HG03175 (cell line): Measurements from ENCODE around the gene KRTAP16-1.
"Not testable (repeated sequence)": the region's sequence is repeated elsewhere in the genome, so short reads cannot be mapped to it uniquely, and the experiment has no call there.

Source experiments
- ATAC-seq: cut with Tn5 transposase; IDR thresholded peaks from one replicate; pipeline ENCODE4 v1.9.1; 2021; ENCODE audit warnings: mild to moderate bottlenecking, moderate library complexity; ENCODE audit not compliant: unreplicated experiment

The KRTAP16-1 gene, protein sequence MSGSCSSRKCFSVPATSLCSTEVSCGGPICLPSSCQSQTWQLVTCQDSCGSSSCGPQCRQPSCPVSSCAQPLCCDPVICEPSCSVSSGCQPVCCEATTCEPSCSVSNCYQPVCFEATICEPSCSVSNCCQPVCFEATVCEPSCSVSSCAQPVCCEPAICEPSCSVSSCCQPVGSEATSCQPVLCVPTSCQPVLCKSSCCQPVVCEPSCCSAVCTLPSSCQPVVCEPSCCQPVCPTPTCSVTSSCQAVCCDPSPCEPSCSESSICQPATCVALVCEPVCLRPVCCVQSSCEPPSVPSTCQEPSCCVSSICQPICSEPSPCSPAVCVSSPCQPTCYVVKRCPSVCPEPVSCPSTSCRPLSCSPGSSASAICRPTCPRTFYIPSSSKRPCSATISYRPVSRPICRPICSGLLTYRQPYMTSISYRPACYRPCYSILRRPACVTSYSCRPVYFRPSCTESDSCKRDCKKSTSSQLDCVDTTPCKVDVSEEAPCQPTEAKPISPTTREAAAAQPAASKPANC

DNA sequence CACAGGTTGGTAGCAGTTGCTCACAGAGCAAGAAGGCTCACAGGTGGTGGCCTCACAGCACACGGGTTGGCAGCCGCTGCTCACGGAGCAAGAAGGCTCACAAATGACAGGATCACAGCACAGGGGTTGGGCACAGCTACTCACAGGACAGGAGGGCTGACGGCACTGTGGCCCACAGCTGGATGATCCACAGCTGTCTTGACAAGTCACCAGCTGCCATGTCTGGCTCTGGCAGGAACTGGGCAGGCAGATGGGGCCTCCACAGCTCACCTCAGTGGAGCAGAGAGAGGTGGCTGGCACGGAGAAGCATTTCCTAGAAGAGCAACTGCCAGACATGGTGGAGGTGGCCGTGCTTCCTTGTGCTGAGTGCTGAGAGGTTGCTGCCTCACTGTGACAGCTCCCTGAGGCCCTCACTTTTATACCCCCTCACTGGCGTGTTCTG, at the start of gene KRTAP16-1:
Gene KRTAP16-1, minus strand, starts transcription at position 392 of the 442 bp plus-strand sequence. Its CDS starts 56 bp downstream, at position 336.
- ATAC-seq, result peak; percentile 29

DNA sequence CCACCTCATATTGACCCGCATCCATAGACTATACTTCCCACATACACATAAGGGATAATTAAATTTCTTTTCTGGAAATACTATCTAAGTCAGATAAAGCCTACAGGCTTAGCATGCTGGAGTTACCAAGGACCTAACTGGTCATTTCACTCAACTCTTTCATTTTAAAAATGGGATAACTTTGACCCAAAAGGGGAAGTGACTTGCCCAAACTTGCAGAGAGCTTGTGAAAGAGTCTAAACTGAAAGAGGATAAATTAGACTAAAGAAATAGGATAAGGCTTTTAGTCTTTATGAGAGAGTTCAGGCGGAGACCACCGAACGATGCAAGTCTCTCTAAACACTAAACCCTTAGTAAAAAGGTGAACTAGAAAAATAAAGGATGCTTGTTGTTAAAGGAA, 45.4 kb upstream of the KRTAP16-1 start:
- no peak for ATAC-seq

DNA sequence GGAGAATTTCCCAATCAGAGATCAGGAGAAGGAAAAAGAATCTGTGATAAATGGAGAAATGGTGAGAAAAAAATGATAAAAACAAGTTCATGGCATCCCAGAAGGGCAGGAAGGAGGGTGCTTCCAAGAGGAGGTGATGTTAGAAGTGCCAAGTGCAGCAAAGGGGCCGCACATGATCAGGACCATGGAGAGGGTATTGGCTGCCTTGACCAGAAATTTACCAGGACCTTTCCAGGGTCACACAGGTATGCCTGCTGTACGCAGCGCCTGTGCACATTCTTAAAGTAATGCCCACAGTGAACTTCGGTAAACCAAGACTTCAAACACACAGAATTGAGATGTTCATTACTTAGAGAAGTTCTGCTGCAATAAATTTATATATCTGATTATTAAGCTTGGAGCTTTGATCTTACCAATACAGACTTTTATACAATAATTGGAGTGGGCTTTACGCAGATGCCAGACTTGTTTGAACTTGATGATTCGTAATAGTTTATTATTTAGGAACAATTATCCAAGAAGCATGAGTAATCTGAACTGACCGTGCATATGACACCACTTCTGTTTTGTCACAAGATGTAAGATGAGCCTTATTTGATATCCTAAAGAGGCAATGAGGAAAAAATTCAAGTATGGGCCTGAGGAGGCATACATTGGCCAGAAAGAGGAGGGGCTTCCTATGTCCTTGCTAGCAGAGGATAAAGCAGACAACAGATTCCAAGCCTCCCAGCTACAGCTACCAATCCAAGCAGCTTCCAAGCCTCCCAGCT, 43.7 kb upstream of the KRTAP16-1 start:
- ATAC-seq, result no peak

DNA sequence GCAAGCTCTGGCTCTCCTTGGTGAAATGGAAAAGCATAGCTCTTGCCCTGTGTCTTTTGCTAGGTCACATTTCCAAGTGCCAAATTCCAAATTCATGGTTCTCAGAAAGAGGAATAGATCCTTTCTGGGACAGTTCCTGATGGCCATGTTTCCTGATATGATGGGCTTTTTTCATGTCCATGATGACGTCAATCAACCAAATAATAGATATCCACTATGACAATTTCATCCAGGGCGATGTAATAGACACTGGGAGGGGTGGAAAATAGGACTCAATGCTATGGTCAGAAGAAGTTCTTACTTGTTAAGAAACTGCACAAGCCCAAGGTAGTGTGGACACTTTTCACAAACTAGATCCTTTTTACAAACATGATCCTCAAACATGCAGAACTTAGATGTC, 42.1 kb upstream of the KRTAP16-1 start:
- ATAC-seq, result no peak

DNA sequence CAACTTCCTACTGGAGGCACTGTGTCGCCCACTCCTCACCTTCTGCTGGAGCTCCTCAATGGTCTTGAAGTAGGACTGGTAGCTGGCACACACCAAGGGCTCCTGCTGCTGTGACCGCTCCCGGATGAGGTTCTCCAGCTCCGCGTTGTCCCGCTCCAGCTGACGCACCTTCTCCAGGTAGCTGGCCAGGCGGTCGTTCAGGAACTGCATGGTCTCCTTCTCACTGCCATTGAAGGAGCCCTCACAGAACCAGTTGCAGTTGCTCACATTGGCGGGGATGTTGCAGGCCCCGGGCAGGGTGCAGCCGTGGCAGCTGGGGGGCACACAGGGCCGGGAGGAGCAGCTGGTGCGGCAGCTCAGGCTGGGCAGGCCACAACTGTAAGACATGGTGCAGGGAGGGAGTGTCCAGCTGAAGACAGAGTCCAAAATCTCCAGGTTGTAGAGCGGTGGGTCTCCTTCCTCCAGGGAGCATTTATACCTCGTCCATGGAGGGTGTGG, 41.3 kb upstream of the KRTAP16-1 start, which contains the start of gene KRT33A:
Gene KRT33A, minus strand, starts transcription at position 448 of the 498 bp plus-strand sequence. Its CDS starts 61 bp downstream, at position 387.
- ATAC-seq, result not testable (repeated sequence)

DNA sequence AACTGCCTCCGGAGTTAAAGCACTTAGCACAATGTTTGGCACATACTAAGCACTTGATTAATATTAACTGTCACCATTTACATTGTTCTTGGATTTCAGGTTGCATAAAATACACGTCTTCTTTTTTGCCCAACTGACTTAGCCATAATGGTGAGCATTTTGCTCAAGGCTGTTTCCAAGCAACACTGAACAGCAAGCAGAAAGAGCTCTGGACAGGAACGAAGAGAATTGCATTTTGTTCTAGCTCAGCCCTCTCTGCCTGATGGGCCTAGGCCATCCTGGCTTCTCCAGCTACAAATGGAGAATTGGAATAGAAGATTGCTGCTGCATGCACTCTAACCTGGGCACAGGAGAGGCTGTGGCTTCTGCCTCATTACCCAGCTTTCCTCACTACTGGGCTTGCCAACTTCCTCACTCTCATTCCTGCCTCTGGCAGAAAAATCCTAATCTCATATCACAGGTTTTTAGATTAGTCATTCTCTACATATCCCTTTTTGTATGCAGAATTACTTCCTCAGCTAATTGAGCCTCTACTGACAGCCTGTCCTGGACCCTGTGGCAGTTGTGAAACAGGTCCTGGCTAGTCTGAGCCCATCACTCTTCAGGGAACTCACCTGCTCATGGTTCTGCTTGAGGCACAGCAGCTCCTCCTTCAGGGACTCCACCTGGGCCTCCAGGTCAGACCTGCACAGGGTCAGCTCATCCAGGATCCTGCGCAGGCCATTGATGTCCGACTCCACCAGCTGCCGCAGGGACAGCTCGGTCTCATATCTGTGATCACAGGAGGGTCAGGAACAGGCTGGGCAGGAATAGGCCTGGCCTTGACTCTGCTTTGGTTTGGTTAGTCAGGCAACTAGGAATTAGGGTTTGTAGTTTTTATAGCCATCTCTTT, 39.0 kb upstream of the KRTAP16-1 start:
- no peak for ATAC-seq

DNA sequence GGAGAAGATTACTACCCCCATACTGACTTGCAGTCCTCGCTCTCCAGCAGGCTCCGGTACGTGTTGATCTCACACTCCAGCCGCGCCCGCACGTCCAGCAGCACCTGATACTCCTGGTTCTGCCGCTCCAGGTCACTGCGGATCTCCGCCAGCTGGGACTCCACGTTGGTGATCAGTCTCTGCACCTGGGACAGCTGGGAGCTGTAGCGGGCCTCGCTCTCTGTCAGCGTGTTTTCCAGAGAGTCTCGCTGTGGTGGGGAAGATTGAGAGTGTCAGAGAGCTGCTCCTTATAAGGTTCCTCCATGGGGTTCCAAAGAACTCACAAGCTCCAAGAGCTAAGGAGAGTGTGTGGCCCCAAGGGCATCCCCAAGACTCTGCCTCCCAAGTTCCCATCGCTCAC, 37.3 kb upstream of the KRTAP16-1 start:
- not testable (repeated sequence) for ATAC-seq

DNA sequence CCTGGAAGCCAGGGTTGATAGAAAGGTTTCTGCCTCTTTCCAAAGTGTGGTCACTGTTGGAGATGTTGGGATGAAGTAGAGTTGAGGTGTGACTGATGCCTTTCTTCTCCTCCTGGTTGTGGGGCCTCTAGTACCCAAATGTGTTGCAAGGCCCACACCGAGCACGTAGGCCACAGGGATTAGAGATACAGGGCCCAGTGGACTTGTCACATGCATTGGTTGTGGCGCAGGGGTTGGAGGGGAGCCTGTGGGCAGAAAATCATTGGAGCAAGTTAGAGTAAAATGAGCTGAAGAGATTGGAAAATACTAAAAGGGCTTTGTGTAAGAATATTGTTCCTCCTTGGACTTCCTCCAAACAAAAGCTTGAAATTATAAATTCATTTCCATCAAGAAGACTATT, 36.9 kb upstream of the KRTAP16-1 start:
- no peak for ATAC-seq

DNA sequence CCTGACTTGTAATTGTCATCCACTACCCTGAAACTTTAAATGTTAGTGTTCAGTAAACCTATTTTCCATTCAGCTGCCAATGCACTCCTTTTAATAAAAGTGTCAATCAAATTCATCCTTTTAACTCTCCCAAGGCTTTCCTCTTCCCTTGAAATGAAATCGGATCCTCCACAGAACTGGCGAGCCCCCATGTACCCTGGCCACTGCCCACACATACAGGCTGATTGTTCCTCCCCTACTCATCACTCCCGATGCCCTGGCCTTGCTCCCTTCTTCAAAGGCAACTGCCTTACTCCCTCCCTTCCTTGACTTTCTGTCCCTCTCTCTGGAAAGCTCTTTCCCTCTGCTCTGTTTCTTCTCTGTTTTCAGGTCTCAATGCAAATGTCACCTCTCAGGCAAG, 33.9 kb upstream of the KRTAP16-1 start:
- ATAC-seq, result no peak

DNA sequence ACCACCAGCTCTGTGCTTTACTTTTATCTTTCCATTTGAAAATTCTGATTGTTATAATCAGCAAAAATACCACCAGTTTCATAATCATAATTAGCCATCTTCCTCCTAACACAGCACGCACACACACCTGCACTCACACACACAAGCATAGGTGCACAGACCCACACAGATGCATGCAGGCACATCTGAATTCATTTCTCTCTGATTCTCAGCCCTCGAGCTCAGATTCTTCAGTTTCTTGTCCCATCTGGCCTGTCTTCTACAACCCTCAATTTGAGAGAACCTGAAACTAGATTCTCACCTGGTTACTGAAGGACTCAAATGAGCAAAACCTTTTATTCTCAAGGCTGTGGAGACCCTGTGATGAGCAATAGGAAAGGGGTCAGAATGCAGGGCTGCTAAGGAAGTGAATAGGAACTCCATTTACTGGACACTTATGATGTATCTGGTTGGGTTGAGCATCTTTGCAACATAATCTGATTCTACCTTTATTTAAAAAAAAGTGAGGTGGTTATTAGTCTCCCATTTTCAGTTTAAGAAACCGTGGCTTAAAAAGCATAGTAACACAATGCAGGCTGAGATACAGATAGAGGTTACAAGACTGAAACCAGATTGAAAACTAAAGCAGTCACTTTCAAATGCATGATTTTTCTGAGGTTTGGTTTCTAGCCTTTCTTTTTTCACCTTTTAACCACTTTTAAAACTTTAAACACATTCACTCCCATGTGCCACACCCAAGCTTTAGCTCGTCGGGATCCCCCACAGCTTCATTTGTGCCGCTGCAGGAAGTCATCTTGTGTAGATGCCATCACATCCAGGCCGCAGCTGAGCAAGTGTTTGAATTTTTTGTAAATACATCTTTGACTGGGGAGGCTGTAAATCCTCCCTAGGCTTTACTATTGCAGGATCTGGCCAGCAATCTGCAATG, 32.1 kb upstream of the KRTAP16-1 start:
- peak; percentile 50 for ATAC-seq

DNA sequence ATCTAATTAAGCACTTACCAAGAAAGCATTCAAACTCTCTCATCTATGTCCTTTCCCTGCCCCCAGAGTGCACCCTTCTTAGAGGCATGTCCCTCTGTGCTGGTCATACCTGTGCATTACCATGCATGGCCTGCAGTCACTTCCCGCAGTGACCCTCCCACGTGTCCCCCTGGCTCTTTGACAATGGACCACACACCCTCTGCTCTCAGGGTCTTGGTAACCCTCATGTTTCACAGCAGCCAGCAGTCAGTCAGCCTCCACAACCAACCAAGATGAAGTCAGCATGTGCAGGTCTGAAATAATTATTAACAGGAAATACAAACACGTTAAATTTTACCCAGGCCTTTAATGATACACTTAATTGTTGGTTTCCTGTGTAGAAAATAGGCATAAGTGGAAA, 31.4 kb upstream of the KRTAP16-1 start:
- ATAC-seq, result peak; percentile 35

DNA sequence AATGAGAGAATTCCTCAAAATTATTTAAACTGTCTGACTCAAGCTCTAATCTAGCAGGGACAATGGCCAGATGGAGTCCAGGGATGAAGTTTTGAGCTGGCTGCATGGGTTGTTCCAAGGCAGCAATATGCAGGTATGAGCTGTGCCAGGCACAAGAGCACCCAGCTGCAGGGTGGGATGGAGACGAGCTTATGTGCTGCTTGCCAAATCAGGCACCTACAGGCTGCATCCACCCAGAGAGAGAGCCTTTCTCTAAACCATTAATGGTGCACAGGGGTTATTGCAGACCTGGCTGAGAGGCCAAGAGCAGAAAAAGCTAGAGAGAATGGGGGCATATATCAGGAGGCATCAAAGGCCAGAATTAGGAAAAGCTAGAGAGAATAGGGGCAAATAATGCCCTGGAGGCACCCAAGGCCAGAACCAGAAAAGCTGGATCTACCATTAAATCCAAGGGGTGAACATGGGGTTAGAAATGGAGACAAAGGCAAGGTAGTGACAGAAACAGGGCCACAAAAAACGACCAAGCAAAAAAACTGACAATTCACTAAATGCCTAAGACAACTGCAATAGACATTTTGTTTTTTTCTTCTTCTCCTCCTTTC, 30.6 kb upstream of the KRTAP16-1 start:
- no peak for ATAC-seq

DNA sequence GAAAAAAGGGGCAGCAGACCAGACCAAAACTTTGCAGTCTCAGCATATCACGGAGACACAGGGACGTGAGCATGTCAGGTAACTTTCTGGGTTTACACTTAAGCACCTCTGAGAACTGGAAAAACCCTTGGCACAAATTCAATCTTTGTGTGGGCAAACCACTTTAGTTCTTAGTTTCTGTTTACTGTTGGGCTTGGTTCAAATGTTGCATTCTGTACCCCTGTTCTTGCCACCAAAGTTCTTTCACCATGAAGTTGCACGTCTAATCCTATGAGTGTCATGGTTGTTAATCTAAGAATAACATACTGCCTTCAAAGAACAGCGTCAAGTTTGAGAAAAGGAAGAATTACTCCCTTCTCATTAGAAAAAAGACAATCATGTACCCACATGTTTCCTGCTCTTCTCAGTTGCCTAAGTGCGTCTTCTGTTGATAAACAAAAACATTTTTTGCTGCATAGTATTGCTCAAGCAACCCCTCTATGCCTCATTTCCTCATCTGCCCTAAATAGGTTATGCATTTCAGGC, 29.9 kb upstream of the KRTAP16-1 start:
- peak; percentile 37 for ATAC-seq

DNA sequence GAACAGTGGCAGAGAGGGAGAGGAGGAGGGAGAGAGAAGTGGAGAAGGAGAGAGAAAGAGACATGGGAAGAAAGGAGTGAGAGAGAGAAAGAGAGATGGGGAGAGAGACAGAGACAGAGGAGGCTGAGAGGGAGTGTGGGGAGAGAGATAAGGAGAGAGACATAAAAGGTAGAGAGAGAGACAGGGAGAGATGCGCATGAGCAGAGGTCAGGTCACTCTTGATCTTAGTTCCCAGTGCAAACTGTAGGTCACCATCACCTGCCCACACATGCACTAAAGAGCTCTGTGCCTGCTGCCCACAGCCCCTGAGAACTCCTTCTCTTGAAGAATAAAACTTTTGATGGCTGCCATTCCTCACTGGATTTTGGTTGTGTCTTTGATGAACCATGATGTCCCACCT, 26.6 kb upstream of the KRTAP16-1 start:
- no peak for ATAC-seq

DNA sequence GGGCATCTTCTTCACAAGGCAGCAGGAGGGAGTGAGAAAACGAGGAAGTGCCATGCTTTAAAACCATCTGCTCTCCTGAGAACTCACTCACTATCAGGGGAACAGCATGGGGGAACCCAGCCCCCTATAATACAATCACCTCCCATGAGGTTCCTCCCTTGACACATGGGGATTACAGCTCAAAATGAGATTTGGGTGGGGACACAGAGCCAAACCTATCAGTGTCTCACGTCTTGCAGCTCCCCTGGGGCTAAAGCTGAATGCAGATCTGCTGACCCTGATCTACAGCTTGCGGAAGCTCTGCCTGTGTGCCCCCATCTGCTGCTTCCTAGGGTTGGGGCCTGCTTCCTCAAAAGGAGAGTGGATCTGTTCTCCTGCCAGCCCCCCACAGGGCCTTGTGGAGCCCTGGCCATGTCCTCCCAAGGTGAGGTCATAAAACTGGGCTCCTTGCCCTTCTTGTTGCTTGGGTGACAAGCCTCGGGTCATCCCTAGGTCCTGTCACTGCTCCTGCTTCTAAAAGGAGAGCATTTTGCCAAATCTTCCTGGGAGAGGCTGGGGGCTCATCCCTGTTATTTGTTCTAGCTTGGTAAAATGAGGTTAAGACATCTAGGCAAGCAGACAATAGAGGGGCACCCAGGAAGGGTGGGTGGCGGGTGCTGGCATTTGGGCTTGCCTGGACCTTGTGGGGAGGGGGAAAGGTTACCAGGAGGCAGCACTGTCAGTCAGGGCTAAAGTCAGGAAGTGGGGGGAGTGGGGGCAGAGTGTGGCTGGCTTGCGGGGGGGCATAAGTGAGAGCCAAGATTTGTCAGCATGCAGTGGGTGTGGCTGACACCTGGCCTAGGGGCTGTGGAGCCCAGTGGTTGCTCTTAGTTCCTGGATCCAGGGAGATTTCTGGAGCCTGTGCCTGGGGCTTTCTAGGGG, 25.5 kb upstream of the KRTAP16-1 start:
- ATAC-seq, result no peak

DNA sequence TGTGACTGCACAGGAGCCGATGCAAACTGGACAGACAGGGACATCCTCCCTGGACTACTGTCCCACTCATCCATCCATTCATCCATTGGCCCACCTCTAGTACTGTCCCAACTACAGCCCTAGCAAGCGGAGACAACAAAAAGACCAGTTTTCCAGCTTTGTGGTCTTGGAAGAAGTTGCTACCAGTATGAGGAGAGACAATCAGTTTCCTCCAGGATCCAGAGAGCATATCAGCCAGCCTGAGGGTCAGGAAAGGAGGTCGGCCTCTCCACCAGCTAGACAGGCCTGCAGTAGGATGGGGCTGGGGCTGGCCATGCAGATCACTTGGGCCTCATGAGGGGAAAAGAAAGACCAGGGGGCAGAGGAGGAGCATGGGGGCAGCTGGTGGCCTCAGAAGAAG, 24.7 kb upstream of the KRTAP16-1 start:
- no peak for ATAC-seq

DNA sequence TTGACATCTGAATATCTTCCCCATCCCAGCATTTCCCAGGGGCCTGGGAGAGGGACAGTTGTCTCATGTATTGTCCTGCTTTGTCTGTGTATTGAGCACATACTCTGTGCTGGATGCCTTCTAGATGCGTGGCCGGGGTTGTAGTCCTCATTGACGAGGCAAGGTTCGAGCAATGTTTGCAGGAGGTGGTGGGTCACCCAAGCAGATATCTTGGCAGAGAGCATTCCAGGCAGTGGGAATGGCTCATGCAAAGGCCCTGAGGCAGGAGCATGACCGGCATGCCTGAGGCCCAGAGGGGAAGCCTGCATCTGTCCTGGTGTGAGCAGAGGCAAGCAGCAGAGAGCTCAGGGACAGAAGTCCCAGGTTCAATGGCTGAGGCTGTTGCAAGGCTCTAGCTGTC, 24.0 kb upstream of the KRTAP16-1 start:
- no peak for ATAC-seq

DNA sequence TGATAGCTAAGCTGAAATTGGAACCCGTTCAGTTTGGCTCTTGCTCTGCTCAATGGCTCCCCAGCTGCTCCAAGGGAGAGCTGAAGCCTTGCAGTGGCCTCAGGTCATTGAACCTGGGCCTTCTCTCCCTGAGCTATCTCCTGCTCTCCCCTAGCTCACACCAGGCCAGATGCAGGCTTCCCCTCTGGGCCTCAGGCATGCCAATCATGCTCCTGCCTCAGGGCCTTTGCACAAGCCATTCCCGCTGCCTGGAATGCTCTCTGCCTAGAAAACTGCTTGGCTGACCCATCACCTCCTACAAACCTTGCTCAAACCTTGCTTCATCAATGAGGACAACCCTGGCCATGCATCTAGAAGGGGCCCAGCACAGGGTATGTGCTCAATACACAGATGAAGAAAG, 23.1 kb upstream of the KRTAP16-1 start:
- ATAC-seq, result no peak
